H1 (cell line): ENCODE measurements around the gene SMARCC2. TPM values are rescaled to one million over a fixed set of nuclear protein-coding genes. Genes with fewer than 3 reads are reported as not detected.

Source experiments
- NANOG ChIP-seq: IDR thresholded peaks from 2 replicates; pipeline ENCODE4 v1.6.1; 2011; ENCODE audit warnings: low read length, low read depth, mild to moderate bottlenecking, inconsistent platforms; ENCODE audit not compliant: insufficient read depth, poor library complexity, severe bottlenecking
- TBP ChIP-seq: IDR thresholded peaks from 2 replicates; pipeline ENCODE4 v1.6.1; 2011; ENCODE audit warnings: low read depth, low read length, improper control_type of control experiment
- polyA plus RNA-seq, 7 experiments: library from polyadenylated mRNA; depleted of rRNA in 3 of 7; stranded (reverse) in 5 of 7; unstranded in 2 of 7; fragments of >200 nt in 5 of 7; fragments of 200-250 nt in 2 of 7; gene quantifications; 1 replicate in 5 of 7; 2 replicates in 1 of 7; 4 replicates in 1 of 7; pipeline versions ENCODE4 v1.2.1 to v1.2.3, GENCODE V29; 2011 to 2013; ENCODE audit warnings: missing spikeins in 2 of 7, mixed read lengths in 2 of 7
- total RNA-seq: library from RNA; stranded (reverse); fragmentation: NEBNext Ultra II Directional; extraction: Animal tissue kit (Norgen Biotek cat#: 25700); gene quantifications from 2 replicates; pipeline ENCODE4 v1.2.1, GENCODE V29; 2021
- TF ChIP-seq, protein P1 (sequence below): IDR thresholded peaks from 2 replicates; pipeline ENCODE4 v1.6.1; 2012; ENCODE audit warnings: low read length, inconsistent platforms

Gene SMARCC2
- total and polyA plus RNA-seq, 2 of the 8 experiments (the other 6 are each of a cell fraction or from before 2014, with no cell fraction given) = 33.9 to 78.5 TPM

DNA sequence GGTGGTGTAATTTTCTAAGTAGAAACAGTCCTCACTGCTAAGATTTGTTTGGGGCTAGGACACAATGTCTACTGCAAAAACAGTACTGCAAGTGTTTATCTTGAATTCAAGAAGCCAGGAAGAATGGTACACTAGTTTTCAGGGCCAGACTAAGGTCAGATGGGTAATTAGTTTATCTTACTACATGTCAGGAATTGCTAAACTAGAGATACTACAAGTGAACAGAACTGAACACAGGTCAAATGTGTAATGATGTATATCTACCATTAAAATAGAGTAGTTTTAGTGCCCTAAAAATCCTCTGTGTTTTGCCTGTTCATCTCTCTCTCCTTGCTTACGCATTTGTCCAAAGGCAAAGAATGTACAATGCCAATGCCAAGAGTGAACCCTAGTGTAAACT lies 75.2 kb downstream of the SMARCC2 start (continued):
- no peak for TF ChIP-seq NANOG
- TF ChIP-seq, protein P1, sequence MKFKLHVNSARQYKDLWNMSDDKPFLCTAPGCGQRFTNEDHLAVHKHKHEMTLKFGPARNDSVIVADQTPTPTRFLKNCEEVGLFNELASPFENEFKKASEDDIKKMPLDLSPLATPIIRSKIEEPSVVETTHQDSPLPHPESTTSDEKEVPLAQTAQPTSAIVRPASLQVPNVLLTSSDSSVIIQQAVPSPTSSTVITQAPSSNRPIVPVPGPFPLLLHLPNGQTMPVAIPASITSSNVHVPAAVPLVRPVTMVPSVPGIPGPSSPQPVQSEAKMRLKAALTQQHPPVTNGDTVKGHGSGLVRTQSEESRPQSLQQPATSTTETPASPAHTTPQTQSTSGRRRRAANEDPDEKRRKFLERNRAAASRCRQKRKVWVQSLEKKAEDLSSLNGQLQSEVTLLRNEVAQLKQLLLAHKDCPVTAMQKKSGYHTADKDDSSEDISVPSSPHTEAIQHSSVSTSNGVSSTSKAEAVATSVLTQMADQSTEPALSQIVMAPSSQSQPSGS = no peak
- no peak for TF ChIP-seq TBP

Other genes starting within 250 kb of the SMARCC2 start
- gene PMEL, start 223.4 kb downstream of the SMARCC2 start, total RNA-seq = 120 and 128 TPM in 2 replicates
- gene PMEL, start 223.4 kb downstream of the SMARCC2 start, polyA plus RNA-seq (2011; rRNA removed) = 382 and 467 TPM in 2 replicates
- 41.7 and 42.5 TPM in 2 replicates for gene CDK2, start 222.7 kb downstream of the SMARCC2 start, total RNA-seq
- 39.4 and 41.6 TPM in 2 replicates for gene CDK2, start 222.7 kb downstream of the SMARCC2 start, polyA plus RNA-seq (2011; rRNA removed)
- gene RAB5B, start 215.4 kb downstream of the SMARCC2 start, total RNA-seq = 56.7 and 65.6 TPM in 2 replicates
- gene RAB5B, start 215.4 kb downstream of the SMARCC2 start, polyA plus RNA-seq (2011; rRNA removed) = 47.2 and 62.4 TPM in 2 replicates
- 22.5 and 23.1 TPM in 2 replicates for gene SUOX, start 192.2 kb downstream of the SMARCC2 start, total RNA-seq
- 26.8 and 31.3 TPM in 2 replicates for gene SUOX, start 192.2 kb downstream of the SMARCC2 start, polyA plus RNA-seq (2011; rRNA removed)
- gene IKZF4, start 168.4 kb downstream of the SMARCC2 start, total RNA-seq = 12.5 and 13.3 TPM in 2 replicates
- gene IKZF4, start 168.4 kb downstream of the SMARCC2 start, polyA plus RNA-seq (2011; rRNA removed) = 8.0 and 12.9 TPM in 2 replicates
- gene RPS26, start 147.6 kb downstream of the SMARCC2 start, total RNA-seq = 53.4 and 64.3 TPM in 2 replicates
- gene RPS26, start 147.6 kb downstream of the SMARCC2 start, polyA plus RNA-seq (2011; rRNA removed) = 1,236 and 1,922 TPM in 2 replicates
- 49.2 and 52.4 TPM in 2 replicates for gene ERBB3, start 109.3 kb downstream of the SMARCC2 start, total RNA-seq
- gene ERBB3, start 109.3 kb downstream of the SMARCC2 start, polyA plus RNA-seq (2011; rRNA removed) = 33.9 and 43.4 TPM in 2 replicates
- 237 and 242 TPM in 2 replicates for gene PA2G4, start 84.9 kb downstream of the SMARCC2 start, total RNA-seq
- 100 and 159 TPM in 2 replicates for gene PA2G4, start 84.9 kb downstream of the SMARCC2 start, polyA plus RNA-seq (2011; rRNA removed)
- 4,440 and 4,619 TPM in 2 replicates for gene RPL41, start 72.8 kb downstream of the SMARCC2 start, total RNA-seq
- gene RPL41, start 72.8 kb downstream of the SMARCC2 start, polyA plus RNA-seq (2011; rRNA removed) = 10,552 and 16,488 TPM in 2 replicates
- gene ZC3H10, start 71.2 kb downstream of the SMARCC2 start, total RNA-seq = 11.2 and 12.5 TPM in 2 replicates
- gene ZC3H10, start 71.2 kb downstream of the SMARCC2 start, polyA plus RNA-seq (2011; rRNA removed) = 4.0 and 5.1 TPM in 2 replicates
- gene ESYT1, start 61.2 kb downstream of the SMARCC2 start, total RNA-seq = 85.1 and 86.9 TPM in 2 replicates
- gene ESYT1, start 61.2 kb downstream of the SMARCC2 start, polyA plus RNA-seq (2011; rRNA removed) = 165 and 174 TPM in 2 replicates
- gene MYL6B, start 36.9 kb downstream of the SMARCC2 start, total RNA-seq = 162 and 163 TPM in 2 replicates
- 146 and 202 TPM in 2 replicates for gene MYL6B, start 36.9 kb downstream of the SMARCC2 start, polyA plus RNA-seq (2011; rRNA removed)
- 1,130 and 1,137 TPM in 2 replicates for gene MYL6, start 31.1 kb downstream of the SMARCC2 start, total RNA-seq
- 1,664 and 2,279 TPM in 2 replicates for gene MYL6, start 31.1 kb downstream of the SMARCC2 start, polyA plus RNA-seq (2011; rRNA removed)
- 55.0 and 55.5 TPM in 2 replicates for gene RNF41, start 32.4 kb upstream of the SMARCC2 start, total RNA-seq
- gene RNF41, start 32.4 kb upstream of the SMARCC2 start, polyA plus RNA-seq (2011; rRNA removed) = 98.6 and 127 TPM in 2 replicates
- 56.1 and 58.1 TPM in 2 replicates for gene NABP2, start 34.9 kb upstream of the SMARCC2 start, total RNA-seq
- gene NABP2, start 34.9 kb upstream of the SMARCC2 start, polyA plus RNA-seq (2011; rRNA removed) = 59.8 and 67.5 TPM in 2 replicates
- gene SLC39A5, start 40.6 kb upstream of the SMARCC2 start, total RNA-seq = 0.25 TPM in 1 of 2 replicates, not detected in the other
- 0.27 and 0.75 TPM in 2 replicates for gene SLC39A5, start 40.6 kb upstream of the SMARCC2 start, polyA plus RNA-seq (2011; rRNA removed)
- 34.1 and 36.3 TPM in 2 replicates for gene ANKRD52, start 68.9 kb upstream of the SMARCC2 start, total RNA-seq
- gene ANKRD52, start 68.9 kb upstream of the SMARCC2 start, polyA plus RNA-seq (2011; rRNA removed) = 14.0 and 20.7 TPM in 2 replicates
- gene COQ10A, start 77.5 kb upstream of the SMARCC2 start, total RNA-seq = 21.8 and 22.8 TPM in 2 replicates
- 39.5 and 42.9 TPM in 2 replicates for gene COQ10A, start 77.5 kb upstream of the SMARCC2 start, polyA plus RNA-seq (2011; rRNA removed)
- gene CS, start 110.8 kb upstream of the SMARCC2 start, total RNA-seq = 238 and 243 TPM in 2 replicates
- 82.4 and 96.6 TPM in 2 replicates for gene CS, start 110.8 kb upstream of the SMARCC2 start, polyA plus RNA-seq (2011; rRNA removed)
- gene CNPY2, start 126.5 kb upstream of the SMARCC2 start, total RNA-seq = 195 and 203 TPM in 2 replicates
- gene CNPY2, start 126.5 kb upstream of the SMARCC2 start, polyA plus RNA-seq (2011; rRNA removed) = 222 and 281 TPM in 2 replicates
- gene PAN2, start 144.5 kb upstream of the SMARCC2 start, total RNA-seq = 30.5 and 36.7 TPM in 2 replicates
- gene PAN2, start 144.5 kb upstream of the SMARCC2 start, polyA plus RNA-seq (2011; rRNA removed) = 29.6 and 37.1 TPM in 2 replicates
- gene IL23A, start 149.4 kb upstream of the SMARCC2 start, total RNA-seq = 1.4 and 2.3 TPM in 2 replicates
- gene IL23A, start 149.4 kb upstream of the SMARCC2 start, polyA plus RNA-seq (2011; rRNA removed) = 2.6 and 3.6 TPM in 2 replicates
- gene STAT2, start 170.6 kb upstream of the SMARCC2 start, total RNA-seq = 42.4 and 44.7 TPM in 2 replicates
- gene STAT2, start 170.6 kb upstream of the SMARCC2 start, polyA plus RNA-seq (2011; rRNA removed) = 37.1 and 39.9 TPM in 2 replicates
- gene APOF, start 173.4 kb upstream of the SMARCC2 start, total RNA-seq = not detected in 2 replicates
- gene APOF, start 173.4 kb upstream of the SMARCC2 start, polyA plus RNA-seq (2011; rRNA removed) = not detected in 2 replicates